AG20443 (cell line): ENCODE data around the gene SLC43A2.
"Not testable (repeated sequence)": the region's sequence is repeated elsewhere in the genome, so short reads cannot be mapped to it uniquely, and the experiment has no call there.

Source experiments
- DNase-seq: peaks from one replicate; pipeline ENCODE4 v3.0.0; 2012; ENCODE audit warnings: low spot score, mixed read lengths

SLC43A2 gene

DNA sequence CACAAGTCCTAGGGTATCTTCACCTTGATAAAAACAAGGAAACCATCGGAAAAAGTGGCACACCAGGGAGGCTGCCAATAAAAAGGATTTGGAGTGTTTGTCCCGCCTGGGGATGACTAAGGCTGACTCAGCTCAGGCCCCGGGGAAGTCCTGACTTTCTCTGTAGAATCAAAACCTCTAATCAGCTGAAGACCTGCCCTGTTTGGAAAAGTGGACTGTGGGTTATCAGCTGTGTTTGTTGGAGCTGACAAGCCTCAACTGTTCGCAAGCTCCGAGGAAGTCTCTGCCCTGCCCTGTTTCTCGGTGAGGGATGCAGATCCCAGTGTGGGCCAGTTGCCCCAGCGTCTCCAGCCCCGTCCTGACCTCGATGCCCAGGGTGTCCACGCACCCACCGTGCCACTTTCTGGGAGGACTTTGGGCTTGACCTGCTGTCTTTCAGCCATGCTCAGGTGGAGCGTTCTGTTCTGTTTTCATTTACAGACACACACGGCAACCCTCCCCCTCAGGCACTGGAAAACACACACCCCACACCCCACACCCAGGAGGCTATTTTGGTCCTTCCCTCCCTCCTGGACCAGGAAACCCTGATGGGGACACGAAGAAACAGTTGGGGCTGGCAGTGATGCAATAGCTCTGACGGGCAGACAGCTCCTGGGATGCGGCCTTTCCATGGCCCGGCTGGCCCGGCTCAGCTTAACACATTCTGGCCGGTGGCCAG lies 38.4 kb downstream of the SLC43A2 start:
- peak; percentile 93 for DNase-seq

- peak; percentile 46 for DNase-seq
Observed at GRCh38 chr17:1588821-1589585, 39.6 kb downstream of the SLC43A2 start.

- DNase-seq: no peak
Observed at GRCh38 chr17:1584167-1584566, 44.5 kb downstream of the SLC43A2 start.

DNA sequence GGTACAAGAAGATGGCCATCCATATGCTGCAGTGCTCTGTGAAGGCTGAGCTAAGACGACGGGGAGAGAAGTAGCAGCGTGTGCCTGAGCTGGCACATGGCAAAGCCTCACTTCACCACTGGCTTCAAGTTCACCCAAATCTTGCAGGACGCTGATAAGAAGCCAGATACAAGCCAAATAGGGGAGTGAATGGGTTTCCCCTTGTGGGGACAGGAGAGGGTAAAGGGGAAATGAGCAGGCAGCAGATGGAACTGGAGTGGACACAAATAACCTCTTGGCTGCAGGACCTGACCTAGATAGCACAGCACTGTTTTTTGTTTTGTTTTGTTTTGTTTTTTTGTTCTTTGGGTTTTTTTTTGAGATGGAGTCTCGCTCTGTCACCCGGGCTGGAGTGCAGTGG lies 45.1 kb downstream of the SLC43A2 start:
- no peak for DNase-seq

DNA sequence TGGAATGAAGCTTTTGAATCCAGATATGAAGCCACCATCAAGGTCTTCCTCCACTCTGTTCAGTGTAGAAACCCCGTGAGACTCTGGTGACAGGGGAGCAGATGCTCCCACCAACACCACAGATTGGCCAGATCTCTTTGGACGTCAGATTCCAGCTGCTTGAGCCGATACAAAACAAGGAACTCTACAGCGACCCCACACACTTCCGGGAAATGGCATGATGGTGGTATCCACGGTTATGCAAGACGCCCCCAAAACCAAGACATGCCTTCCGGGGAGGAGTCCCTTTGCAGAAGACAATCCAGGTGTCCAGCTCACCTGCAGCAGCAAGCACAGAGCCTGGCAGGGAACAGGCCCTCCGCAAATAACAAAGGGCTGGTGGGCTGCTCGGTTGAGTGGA lies 46.3 kb downstream of the SLC43A2 start:
- no peak for DNase-seq

- no peak for DNase-seq
Observed at GRCh38 chr17:1580979-1581676, 47.5 kb downstream of the SLC43A2 start.

DNA sequence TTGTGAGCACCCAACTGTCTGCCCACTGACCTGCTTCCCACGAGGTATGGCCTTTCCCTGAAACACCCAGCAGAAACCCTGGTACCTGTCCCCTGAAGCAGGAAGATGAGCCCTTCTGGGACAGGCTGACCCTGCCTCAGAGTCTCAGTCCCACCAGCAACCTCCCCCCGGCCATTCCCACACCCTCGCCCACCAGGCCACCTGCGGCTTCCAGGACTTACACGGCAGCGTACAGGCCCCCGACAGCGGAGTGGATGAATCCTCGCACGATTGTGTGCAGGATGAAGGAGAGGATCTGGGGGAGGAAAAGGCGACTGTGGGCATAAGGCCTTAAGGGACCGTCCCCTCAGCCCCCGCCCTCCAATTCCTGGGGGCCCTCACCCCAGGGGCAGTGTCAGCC lies 50.6 kb downstream of the SLC43A2 start:
- DNase-seq: no peak

DNA sequence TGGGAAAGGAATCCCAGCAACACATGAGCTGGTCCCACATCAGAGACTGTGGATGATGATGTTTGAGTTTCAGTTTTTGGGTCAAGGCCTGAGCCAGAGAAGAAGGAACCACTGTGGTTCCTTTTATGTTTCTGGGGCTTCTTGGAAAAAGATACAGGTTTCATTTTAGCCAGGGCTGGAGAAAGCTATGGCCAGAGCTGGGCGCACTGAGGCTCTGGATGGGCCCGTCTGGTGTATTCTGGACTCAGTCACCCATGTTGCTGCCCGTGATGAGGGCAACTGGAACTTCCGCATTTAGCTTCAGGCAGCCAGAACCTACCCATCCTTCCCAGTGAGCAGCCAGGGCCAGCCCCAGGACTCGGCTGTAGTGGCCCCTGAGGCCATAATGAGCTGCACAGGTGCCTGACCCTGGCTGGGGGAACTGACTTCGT lies 51.0 kb downstream of the SLC43A2 start:
- DNase-seq: no peak

DNA sequence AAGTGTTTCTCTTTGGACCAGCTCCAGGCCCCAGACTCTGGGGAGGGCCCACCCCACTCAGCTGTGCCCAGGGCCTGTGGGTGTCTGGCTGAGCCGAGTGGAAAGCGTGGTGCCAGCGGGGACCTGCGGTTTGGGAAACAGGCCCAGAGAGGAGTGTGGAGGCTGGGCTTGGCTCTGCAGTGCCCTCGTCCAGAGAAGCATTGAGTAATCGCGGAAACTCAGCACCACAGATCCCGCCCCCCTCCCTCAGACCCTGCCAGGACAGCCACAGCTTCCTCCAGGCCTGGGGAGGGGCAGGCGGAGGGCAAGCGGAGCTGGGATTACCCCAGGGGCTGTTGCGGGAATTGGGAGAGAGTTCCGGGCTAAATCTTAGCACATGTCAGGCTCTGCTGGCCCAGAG lies 51.5 kb downstream of the SLC43A2 start:
- DNase-seq: peak; percentile 96

DNA sequence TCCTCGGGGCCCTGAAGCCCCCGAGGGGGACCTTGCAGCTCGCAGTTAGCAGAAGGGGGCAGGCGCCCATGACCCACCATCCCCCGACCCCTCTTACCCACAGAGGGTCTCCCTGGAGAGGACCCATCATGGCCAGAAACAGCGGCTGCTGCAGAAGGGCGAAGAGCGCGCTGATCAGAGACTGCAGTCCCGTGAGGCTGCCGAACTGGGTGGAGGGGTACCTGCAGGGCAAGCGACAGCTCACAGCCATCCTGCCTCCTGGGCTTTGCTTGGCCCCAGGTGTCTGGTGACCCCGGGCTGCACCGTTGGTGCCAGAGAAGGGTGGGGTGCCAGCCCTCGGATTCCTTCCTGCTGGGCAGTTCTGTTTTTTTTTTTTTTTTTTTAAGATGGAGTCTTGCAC lies 52.1 kb downstream of the SLC43A2 start:
- DNase-seq: no peak

DNA sequence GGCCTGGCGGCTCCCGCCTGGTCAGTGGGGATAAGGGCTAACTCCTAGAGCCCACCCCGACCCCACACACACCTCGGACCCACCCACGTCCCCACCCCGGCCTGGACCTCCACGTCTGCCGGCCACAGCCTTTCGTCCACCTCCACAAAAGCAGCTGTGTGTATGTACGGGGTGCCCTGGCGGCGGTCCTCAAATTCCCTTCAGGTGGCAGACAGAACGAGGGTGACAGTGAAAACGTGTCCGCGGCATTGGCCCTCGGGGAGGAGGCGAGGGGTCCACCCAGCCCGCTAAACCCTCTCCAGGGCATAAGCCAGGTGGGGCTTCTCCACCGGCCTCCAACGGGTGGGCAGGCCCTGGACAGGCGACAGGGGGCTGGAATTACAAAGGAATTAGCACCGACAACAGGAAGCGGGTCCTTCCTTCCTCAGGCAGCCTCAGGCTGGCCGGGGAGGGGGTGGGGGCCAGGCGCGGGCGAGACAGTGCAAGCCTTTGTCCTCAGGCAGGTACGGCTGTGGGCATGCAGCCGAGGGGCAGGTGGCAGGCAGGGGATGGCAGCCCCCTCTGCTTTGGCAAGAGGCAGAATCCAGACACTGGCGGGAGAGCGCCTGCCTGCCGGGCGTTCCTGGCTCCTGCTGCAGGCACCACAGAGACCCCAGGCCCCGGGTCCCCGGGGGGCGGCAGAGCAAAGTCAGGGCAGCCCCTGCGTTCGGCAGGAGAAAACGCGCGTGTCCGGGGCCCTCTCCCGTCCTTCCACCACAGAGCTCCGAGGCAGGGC lies 53.8 kb downstream of the SLC43A2 start:
- no peak for DNase-seq

DNA sequence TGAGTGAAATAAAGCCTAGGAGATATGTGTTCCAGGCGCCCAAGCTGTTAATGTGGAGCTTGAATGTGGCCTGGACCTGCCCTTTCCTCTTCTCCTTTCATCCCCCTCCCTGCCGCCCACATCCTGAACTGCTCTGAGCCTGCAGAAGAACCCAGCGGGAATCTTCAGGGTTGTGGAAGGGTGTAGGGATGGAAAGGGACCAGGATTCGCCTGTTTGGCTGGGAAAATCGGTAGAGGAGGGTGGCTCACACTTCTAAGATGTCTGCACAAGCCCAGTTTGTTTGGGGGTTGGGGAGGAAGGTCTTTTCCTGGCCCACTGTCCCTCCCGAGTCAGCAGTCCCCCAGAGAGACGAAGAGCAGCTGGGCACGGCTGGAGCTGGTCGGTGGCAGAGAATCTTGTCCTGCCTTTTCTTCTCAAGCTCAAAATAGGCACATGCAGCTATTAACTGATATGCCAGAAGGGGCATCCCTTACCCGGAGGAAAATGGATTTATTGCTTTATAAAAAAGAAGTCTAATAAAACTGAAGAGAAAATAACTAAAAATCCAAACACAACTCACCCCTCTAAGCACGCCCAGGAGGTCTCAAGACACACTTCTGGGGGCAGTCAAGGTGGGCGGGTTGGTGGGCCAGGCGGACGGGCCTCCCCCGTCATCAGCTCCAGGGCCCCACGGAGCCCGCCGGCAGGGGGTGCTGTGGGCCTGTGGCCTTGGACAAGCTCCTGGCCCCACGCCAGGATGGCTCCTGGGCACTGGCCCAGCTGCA lies 54.5 kb downstream of the SLC43A2 start:
- peak; percentile 93 for DNase-seq

DNA sequence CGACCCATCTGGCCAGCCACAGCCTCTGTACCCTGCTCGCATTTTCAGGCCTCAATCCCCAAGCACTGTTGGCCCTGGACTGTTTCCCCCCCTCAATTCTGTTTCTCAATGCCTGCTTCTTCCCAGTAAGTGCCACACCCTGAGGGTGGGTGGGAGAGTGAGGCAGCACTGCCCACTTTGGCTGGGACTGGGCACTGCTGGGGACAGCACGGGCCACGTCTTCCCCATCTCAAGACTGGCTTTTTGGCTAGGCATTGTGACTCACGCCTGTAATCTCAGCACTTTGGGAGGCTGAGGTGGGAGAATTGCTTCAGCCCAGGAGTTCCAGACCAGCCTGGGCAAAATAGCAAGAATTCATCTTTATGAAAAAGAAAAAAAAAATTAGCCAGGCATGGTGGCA lies 56.0 kb downstream of the SLC43A2 start:
- DNase-seq: not testable (repeated sequence)

DNA sequence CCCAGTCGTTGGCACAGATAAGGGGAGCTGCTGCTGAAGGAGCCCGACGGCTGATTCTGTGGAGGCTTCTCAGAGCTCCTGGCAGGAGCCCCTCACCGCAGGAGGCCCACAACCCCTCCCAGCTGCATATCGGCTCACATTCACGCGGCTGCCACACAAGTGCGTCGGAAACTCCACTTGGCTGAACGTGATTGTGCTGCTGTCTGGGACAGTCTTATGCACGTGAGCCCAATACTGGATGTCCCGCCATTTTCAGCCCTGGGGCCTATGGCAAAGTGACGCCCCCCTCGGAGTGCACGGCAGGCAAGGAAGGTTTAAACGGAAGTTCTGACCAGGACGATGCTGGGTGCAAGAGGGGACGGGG lies 57.3 kb downstream of the SLC43A2 start:
- DNase-seq: no peak

- no peak for DNase-seq
Observed at GRCh38 chr17:1568950-1569810, 59.5 kb downstream of the SLC43A2 start.

- DNase-seq: no peak
Observed at GRCh38 chr17:1566505-1567199, 62.0 kb downstream of the SLC43A2 start.

DNA sequence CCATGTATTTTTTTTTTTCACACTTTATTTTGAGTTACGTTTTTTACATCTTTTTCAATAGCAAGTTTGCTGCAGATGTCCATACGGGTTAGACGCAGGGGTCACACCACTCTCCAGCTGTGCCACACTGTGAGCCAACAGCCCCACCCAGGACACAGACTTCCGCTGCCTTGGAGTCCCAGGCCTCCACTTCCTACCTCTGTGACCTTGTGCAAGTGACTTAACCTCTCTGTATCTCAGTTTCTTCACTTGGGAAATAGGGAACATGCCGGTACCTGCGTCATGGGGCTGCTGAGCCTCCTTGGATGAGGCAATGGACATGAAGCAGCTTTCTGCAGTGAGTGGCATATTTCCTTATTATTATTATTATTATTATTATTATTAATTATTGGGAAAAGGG lies 62.8 kb downstream of the SLC43A2 start:
- no peak for DNase-seq

DNA sequence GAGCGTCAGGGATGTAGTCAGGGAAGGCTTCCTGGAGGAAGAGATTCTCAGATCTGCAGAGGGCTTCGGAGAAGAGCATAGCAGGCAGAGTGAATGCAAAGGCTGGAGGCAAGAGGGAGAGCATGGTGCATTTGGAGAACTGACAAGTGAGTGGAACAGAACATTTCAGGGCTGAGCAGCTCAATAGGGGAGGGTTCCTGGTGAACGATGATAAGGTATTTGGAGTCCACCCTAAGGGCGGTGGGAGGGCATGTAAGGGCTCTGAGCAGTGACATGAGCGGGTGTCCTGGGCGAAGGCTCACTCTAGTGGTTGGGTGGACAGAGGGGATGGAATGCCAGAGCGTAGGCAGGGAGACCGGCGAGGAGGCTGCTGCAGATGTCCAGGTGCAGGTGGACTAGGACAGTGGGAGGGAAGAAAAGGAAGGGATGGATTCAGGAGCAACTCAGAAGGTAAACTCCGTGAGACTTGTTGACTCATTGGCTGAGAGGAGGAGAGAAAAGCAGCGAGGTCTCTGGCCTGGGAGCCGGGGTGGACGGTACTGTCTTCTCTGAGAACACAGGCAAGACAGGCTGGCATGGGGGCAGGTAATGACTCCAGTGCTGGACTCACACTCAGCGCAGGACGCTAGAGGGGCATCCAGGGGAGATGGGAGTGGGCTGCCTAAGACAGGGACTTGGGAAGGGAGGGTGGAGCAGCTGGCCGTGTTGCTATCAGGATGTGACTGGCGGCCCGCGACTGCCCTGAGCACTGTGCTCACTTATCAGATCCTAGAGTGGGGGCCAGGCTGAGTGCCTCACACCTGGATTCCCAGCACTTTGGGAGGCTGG lies 64.6 kb downstream of the SLC43A2 start:
- no peak for DNase-seq

DNA sequence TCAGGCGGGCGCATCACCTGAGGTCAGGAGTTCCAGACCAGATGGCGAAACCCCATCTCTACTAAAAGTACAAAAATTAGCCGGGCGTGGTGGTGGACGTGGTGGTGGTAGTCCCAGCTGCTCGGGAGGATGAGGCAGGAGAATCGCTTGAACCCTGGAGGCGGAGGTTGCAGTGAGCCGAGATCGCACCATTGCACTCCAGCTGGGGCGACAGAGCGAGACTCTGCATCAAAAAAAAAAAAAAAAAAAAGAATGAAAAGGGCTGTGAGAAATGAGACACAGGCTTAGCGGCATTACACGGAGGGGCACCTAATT lies 65.2 kb downstream of the SLC43A2 start:
- DNase-seq: not testable (repeated sequence)
